ENCODE data around the gene GNG7.
"Not testable (repeated sequence)": the region's sequence is repeated elsewhere in the genome, so short reads cannot be mapped to it uniquely, and the experiment has no call there.

Gene GNG7

GRCh38 chr19:2726160-2726855 lies 23.8 kb upstream of the GNG7 start:
- DNase-seq, result no peak

DNA sequence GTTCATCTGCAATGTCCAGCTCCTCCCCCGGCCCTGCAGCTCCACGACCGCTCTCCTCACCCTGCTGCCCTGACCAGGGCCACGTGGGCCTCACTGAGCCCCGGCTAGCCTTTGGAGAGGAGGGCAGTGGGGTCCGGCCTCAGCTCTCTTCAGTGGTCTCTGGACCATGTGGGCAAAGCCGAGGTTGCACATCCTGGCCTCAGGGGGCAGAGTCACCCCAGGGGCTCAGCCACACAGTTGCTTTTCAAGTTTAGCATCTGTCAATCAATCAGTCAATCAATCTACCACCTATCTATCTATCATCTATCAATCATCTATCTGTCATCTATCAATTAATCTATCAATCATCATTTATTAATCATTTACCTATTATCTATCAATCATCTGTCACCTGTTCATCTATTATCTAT lies 21.7 kb upstream of the GNG7 start:
- DNase-seq, result no peak

GRCh38 chr19:2723747-2724146 lies 21.3 kb upstream of the GNG7 start:
- DNase-seq, result no peak

GRCh38 chr19:2723345-2723715 lies 20.8 kb upstream of the GNG7 start:
- no peak for DNase-seq

DNA sequence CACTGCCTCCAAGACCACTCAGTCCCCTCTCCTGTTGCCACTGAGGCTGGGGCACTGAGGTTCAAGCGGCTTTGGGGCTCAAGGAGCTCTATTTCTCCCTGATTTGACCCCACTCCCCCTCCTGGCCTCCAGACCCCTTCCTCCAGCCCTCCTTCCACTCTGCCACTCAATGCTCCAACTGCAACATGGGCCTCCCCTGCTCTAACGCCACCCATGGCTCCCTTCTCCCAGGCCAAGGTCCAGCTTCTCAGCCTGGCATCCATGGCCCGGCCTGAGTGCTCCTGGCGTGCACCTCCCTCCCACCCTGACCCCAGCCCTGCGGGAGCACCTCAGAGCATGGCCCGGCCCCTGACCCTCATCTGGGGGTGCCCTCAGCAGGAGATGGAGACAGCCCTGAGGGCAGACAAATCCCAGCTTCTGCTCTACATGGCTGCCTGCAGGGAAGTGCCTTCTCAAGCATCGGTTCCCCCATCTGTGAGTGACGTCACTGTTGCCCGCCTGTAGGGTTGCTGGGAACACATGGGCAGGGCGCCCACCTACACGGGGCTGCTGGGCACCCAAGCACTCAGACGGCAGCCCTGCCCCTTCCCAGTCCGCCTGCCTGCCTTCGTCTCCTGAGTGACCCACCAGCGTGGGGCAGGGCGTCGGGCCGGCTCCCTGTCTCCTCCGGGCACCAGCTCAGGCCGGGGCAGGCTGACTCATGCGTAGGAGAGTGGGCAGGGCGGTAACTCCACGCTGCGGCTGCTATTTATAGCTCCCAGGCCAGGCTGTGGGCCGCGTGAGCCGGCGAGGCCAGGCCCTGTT lies 20.2 kb upstream of the GNG7 start:
- DNase-seq, result no peak

GRCh38 chr19:2721570-2722540 lies 19.4 kb upstream of the GNG7 start:
- DNase-seq, result no peak

GRCh38 chr19:2720777-2721569 lies 18.5 kb upstream of the GNG7 start, which contains the start of gene DIRAS1:
Gene DIRAS1, minus strand, starts transcription at chr19:2721372. Its CDS starts 3,566 bp downstream, at chr19:2717806.
- no peak for DNase-seq

DNA sequence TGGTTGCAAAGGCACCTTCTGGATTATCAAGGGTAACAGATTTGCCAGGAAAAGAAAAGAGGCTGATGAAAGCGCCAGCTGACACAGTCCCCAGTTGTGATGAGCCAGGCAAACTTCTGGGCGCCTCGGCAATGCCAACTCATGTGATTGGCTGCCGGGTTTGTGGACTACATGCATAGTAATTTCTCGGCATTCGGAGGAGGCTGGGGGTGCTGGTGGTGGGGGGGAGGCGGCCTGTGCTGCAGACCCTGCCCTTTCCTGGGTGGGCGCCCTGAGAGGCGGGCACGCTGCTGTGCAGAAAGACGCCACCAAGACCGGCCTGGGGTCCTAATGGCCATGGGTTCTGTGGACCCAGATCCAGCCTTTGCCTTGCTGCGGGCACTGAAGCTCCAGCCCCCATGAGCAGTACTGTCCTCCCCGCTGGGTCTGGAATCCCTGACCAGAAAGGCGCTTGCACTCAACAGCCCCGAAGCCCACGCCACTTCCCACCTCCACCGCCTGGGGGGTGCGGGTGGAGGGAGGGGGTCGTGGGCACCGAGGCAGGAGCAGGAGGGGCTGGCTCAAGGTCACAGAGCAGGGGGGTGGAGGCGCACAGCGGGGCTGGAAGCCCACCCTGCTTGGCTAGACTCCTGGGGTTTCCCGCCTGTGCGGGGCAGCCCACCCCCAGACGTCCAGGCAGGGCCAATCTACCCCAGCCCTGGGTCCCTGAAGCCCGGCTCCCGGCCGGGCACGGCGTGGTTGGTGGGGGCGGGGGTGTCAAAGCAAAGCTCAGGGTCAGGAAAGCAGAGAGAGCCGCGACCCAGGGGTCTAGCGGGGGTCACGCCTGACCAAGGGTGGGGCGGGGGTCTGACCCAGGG lies 17.7 kb upstream of the GNG7 start:
- DNase-seq, result no peak

DNA sequence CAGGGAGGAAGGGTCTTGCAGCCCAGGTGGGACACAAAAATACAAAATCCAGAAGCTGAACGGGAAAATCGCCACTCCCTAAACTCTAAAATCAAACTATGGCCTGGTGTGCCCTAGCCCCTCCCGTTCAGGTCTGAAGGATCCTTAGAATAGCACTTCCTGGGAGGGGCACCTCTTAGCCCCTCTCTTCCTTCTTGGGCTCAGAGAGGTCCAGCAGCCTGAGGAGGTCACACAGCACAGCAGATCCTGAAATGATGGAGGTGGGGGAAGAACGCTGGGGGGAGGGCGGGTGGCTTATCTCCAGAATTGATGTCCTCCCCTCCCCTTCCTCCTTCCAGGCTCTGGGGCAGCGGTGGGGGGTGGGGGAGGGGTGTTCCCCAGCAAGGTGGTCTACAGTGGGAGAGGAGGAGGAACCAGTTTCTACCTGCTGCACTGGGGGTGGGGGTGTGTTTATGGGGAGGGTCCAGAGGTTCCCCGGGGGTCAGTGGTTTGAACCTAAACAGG lies 16.8 kb upstream of the GNG7 start:
- DNase-seq, result no peak

DNA sequence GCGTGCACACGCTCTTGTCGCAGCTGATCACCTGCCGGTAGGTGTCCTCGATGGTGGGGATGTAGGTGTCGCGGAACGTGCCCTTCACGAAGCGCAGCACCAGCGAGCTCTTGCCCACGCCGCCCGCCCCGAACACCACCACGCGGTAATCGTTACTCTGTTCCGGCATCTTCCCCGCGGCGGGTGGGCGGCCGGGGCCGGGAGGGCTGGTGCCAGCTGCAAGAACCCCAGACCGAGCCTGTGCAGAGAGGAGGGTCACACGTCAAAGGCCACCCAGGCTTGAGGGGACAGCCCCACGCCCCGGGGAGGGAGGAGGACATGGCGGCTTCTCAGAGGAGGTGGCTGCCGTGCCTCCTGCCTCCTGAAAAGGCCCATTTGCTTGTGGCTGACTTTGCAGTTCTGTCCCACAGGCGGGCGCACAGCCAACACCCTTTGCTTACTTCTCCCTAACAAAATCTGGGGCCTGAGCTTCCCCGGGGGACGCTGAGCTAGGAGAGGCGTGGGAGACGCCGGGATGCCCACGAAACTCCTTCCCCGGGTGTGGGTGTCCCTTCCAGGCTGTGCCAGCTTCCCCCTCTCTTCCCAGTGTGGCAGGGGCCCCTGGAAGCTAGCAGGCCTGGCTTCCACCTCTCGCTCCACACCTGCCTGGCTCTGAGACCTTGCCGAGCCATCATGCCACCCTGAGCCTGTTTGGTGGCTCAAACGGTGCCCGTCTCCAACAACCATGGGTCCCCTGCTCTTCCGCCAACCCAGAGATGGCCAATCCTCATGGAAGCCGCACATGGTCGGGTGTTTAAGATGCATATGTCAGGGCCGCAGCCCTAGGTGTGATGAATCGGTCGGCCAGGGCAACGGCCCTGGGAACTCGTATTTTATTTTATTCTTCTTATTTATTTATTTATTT lies 15.4 kb upstream of the GNG7 start:
- DNase-seq, result no peak

GRCh38 chr19:2716722-2717637 lies 14.5 kb upstream of the GNG7 start:
- no peak for DNase-seq

DNA sequence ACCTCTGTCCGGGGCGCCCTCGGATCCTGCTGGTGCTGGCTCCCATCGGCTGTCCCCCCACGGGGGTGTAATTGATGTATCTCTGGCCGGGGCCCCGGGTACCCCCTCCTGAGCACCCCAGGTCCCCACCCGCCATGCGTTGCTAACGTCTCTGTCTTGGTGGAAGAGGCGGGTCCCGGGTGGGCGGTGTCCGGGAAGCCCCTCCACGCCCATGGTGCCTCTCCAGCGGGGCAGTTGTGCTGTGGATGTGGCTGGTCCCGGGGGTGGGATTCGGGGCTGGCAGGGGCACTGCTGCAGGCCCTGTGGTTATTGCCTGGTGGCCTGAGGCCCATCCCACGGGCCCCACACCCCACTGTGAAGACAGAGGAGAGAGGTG lies 13.8 kb upstream of the GNG7 start:
- no peak for DNase-seq

DNA sequence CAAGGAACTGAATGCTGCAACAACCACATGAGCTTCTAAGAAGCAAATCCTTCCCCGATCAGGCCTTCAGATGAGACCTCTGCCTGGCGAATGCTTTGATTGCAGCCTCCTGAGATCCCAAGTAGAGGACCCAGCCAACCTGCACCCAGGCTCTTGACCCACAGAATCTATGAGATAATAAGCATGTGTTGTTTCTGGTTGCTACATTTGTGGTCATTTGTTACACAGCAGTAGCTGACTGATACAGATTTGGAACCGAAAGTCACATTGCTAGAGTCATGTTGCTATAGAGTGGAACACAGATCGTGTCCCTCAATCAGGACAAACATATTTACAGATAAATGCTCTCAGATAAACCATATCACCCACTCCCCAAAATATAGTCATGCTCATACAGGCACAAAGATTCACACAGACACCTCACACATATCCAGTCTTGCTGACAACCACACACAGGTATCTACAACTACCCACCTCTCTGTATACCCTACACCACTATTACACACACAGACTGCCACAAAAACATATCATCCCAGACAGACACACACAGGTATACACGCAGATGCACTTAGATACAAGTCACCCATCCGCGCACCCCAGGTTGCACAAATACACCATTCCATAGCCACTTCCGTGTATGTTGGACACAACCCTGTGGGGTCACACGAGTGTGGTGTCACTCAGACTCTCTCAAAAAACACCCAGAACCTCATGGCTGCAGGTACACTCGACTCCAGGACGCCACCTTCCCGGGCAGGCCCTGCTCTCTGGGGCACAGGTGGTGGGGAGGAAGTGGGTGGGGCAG lies 13.2 kb upstream of the GNG7 start:
- no peak for DNase-seq

DNA sequence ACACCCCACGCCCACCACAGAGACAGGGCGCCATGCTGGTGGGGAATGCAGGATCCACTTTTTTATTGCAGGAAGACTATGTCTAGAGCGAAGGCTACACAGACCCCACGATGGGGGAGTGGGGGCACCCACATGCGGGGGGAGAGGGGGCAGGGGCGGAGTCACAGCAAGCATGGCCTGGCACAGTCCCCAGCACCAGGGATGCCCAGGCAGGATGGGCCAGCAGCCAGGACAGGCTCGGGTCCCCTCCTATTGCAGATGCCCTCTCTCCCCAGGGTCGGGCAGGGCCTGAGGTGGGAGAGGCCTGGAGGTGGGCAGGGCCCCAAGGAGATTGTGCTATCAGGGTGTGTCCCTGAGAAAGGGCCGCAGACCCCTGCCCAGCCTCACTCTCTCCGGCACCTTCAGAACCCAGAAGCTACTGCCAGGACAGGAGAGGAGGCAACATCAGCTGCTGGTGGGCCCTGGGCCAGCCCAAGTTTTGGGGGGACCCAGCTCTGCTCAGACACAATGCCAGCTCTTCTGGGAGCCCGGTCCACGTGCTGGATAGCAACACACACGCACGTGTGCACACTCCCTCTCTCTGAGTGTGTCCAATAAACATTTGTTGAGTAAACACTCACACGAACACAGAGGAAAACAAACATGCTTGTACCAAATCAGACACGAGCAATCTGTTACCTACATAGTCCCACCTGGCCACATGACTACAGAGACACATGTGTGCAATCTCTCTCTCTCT lies 12.2 kb upstream of the GNG7 start:
- no peak for DNase-seq

- DNase-seq, result not testable (repeated sequence)
Measured at GRCh38 chr19:2714102-2714501, 11.6 kb upstream of the GNG7 start.

GRCh38 chr19:2713170-2713569 lies 10.7 kb upstream of the GNG7 start:
- DNase-seq, result not testable (repeated sequence)

GRCh38 chr19:2711875-2712205 lies 9.3 kb upstream of the GNG7 start:
- DNase-seq, result no peak

All from DMS153 (cell line).